Neural progenitor cell (in vitro differentiated cells): ENCODE data around the gene FAM163B. TPM values are rescaled to one million over a fixed set of nuclear protein-coding genes. Genes with fewer than 3 reads are reported as not detected.
A peak's percentile ranks its signal among the peaks of the same experiment; 100 is the strongest.

ENCODE experiments used
- DNase-seq: peaks from one replicate; pipeline ENCODE4 v3.0.0-alpha.2; 2016; ENCODE audit warnings: low spot score
- H2AFZ ChIP-seq: fragments of 200-600 bp; sonication (generic); replicated peaks from 2 replicates; pipeline ENCODE4 v1.6.1; 2016; ENCODE audit warnings: antibody characterized with exemption
- H3F3A ChIP-seq: fragments of 200-600 bp; sonication (generic); 2 replicates; pipeline ENCODE4 v1.6.1; 2016; ENCODE audit warnings: antibody characterized with exemption, low read depth
- H3K27ac ChIP-seq: fragments of 200-600 bp; sonication (generic); 2 replicates; pipeline ENCODE4 v1.5.1; 2016; ENCODE audit warnings: mild to moderate bottlenecking
- H3K27me3 ChIP-seq: fragments of 200-600 bp; sonication (generic); 2 replicates; pipeline ENCODE4 v1.6.1; 2016; ENCODE audit warnings: mild to moderate bottlenecking, moderate library complexity
- H3K36me3 ChIP-seq: fragments of 200-600 bp; sonication (generic); 2 replicates; pipeline ENCODE4 v1.5.1; 2016
- H3K4me1 ChIP-seq: fragments of 200-600 bp; sonication (generic); 2 replicates; pipeline ENCODE4 v1.6.1; 2016; ENCODE audit warnings: mixed run types
- H3K4me2 ChIP-seq: fragments of 200-600 bp; sonication (generic); 2 replicates; pipeline ENCODE4 v1.6.1; 2016
- H3K4me3 ChIP-seq: fragments of 200-600 bp; sonication (generic); 2 replicates; pipeline ENCODE4 v1.5.1; 2016
- H3K79me2 ChIP-seq: fragments of 200-600 bp; sonication (generic); 2 replicates; pipeline ENCODE4 v1.6.1; 2016; ENCODE audit warnings: low read depth
- H3K9ac ChIP-seq: fragments of 200-600 bp; sonication (generic); 2 replicates; pipeline ENCODE4 v1.6.1; 2016
- H3K9me3 ChIP-seq: fragments of 200-600 bp; sonication (generic); 2 replicates; pipeline ENCODE4 v1.5.1; 2016; ENCODE audit warnings: low read depth
- H4K20me1 ChIP-seq: fragments of 200-600 bp; sonication (generic); 2 replicates; pipeline ENCODE4 v1.6.1; 2016; ENCODE audit warnings: low read depth
- H3K27ac Mint-ChIP-seq: 3 replicates; pipeline ENCODE4 v1.8.0; 2021; ENCODE audit warnings: mixed read lengths
- H3K27me3 Mint-ChIP-seq: 2 replicates; pipeline ENCODE4 v1.8.0; 2022; ENCODE audit warnings: low read depth, mild to moderate bottlenecking, inconsistent platforms, moderate library complexity, mixed read lengths; ENCODE audit not compliant: insufficient read depth
- H3K36me3 Mint-ChIP-seq: 3 replicates; pipeline ENCODE4 v1.8.0; 2021; ENCODE audit warnings: mixed read lengths
- H3K4me1 Mint-ChIP-seq: 3 replicates; pipeline ENCODE4 v1.8.0; 2021; ENCODE audit warnings: mixed read lengths
- H3K4me3 Mint-ChIP-seq: 3 replicates; pipeline ENCODE4 v1.8.0; 2021; ENCODE audit warnings: mild to moderate bottlenecking, moderate library complexity, mixed read lengths
- H3K9me3 Mint-ChIP-seq: 3 replicates; pipeline ENCODE4 v1.8.0; 2020; ENCODE audit warnings: mixed read lengths
- CTCF ChIP-seq: fragments of 200-600 bp; sonication (generic); IDR thresholded peaks from 2 replicates; pipeline ENCODE4 v1.5.1; 2017; ENCODE audit warnings: antibody characterized with exemption, mild to moderate bottlenecking
- EZH2 ChIP-seq: fragments of 200-600 bp; sonication (generic); IDR thresholded peaks from 2 replicates; pipeline ENCODE4 v1.6.1; 2017; ENCODE audit warnings: antibody characterized with exemption, mild to moderate bottlenecking, moderate library complexity
- EZH2phosphoT487 ChIP-seq: fragments of 200-600 bp; sonication (generic); IDR thresholded peaks from 2 replicates; pipeline ENCODE4 v1.6.1; 2017; ENCODE audit warnings: antibody characterized with exemption
- total RNA-seq: library from RNA; depleted of rRNA; stranded (reverse); fragments of >200 nt; gene quantifications from 2 replicates; pipeline ENCODE4 v1.2.3, GENCODE V29; 2015; ENCODE audit warnings: low replicate concordance

The FAM163B gene
- total RNA-seq, 1 donor from 2014 or later: not detected

GRCh38 chr9:133558191-133559126 lies 50.7 kb downstream of the FAM163B start:
- H3K36me3 ChIP-seq: no peaks in the 10 kb centered on the region
- no peak overlapping the region for H3K4me3 ChIP-seq
- H3K36me3 Mint-ChIP-seq: no peaks in the 10 kb centered on the region
- no peaks in the 10 kb centered on the region for H3K27me3 ChIP-seq
- H3K4me1 Mint-ChIP-seq: peaks cover 50% of the 10 kb centered on the region
- H3K27ac Mint-ChIP-seq: peak overlapping the region; percentile 97
- H3K4me1 ChIP-seq: peaks cover 16% of the 10 kb centered on the region
- H3K9ac ChIP-seq: no peak overlapping the region
- H4K20me1 ChIP-seq: no peaks in the 10 kb centered on the region
- H2AFZ ChIP-seq: peak overlapping the region; percentile 84
- DNase-seq: peak; percentile 52
- no peaks in the 10 kb centered on the region for H3K9me3 ChIP-seq
- peak overlapping the region; percentile 77 for H3K4me3 Mint-ChIP-seq
- no peaks in the 10 kb centered on the region for H3K79me2 ChIP-seq
- TF ChIP-seq EZH2phosphoT487 (no peak), CTCF (no peak), EZH2 (no peak)
- peaks cover 4% of the 10 kb centered on the region for H3K27me3 Mint-ChIP-seq
- H3F3A ChIP-seq: peaks cover 9% of the 10 kb centered on the region
- peaks cover 4% of the 10 kb centered on the region for H3K9me3 Mint-ChIP-seq
- H3K27ac ChIP-seq: no peak overlapping the region
- peak overlapping the region; percentile 1 for H3K4me2 ChIP-seq

- Mint-ChIP-seq H3K27ac (no peak overlapping the region), H3K27me3 (peaks cover 8% of the 10 kb centered on the region), H3K36me3 (no peaks in the 10 kb centered on the region), H3K4me1 (peaks cover 48% of the 10 kb centered on the region), H3K4me3 (no peak overlapping the region), H3K9me3 (peaks cover 4% of the 10 kb centered on the region)
- no peaks in the 10 kb centered on the region for H3K9me3 ChIP-seq
- no peak overlapping the region for H3K4me2 ChIP-seq
- no peak for DNase-seq
- H3K36me3 ChIP-seq: no peaks in the 10 kb centered on the region
- H3K27ac ChIP-seq: no peak overlapping the region
- peaks cover 10% of the 10 kb centered on the region for H3F3A ChIP-seq
- H3K4me3 ChIP-seq: no peak overlapping the region
- H3K4me1 ChIP-seq: peaks cover 17% of the 10 kb centered on the region
- no peak for TF ChIP-seq CTCF
- TF ChIP-seq EZH2: no peak
- no peak for TF ChIP-seq EZH2phosphoT487
- no peak overlapping the region for H2AFZ ChIP-seq
- no peaks in the 10 kb centered on the region for H4K20me1 ChIP-seq
- H3K79me2 ChIP-seq: no peaks in the 10 kb centered on the region
- no peak overlapping the region for H3K9ac ChIP-seq
- H3K27me3 ChIP-seq: no peaks in the 10 kb centered on the region
These were observed 51.6 kb downstream of the FAM163B start for GRCh38 chr9:133557581-133557980.

- Histone ChIP-seq H3K4me1 (peaks cover 17% of the 10 kb centered on the region), H2AFZ (no peak overlapping the region), H3K4me3 (no peak overlapping the region), H3K4me2 (no peak overlapping the region), H3K9ac (no peak overlapping the region), H4K20me1 (no peaks in the 10 kb centered on the region), H3K36me3 (no peaks in the 10 kb centered on the region), H3K79me2 (no peaks in the 10 kb centered on the region), H3K9me3 (no peaks in the 10 kb centered on the region), H3K27ac (no peak overlapping the region), H3F3A (peaks cover 10% of the 10 kb centered on the region), H3K27me3 (no peaks in the 10 kb centered on the region)
- Mint-ChIP-seq H3K4me1 (peaks cover 45% of the 10 kb centered on the region), H3K27me3 (peaks cover 8% of the 10 kb centered on the region), H3K36me3 (no peaks in the 10 kb centered on the region), H3K4me3 (peak overlapping the region; percentile 15), H3K27ac (peak overlapping the region; percentile 87), H3K9me3 (peaks cover 3% of the 10 kb centered on the region)
- TF ChIP-seq CTCF: no peak
- no peak for TF ChIP-seq EZH2phosphoT487
- TF ChIP-seq EZH2: no peak
- no peak for DNase-seq
These were observed 52.8 kb downstream of the FAM163B start for GRCh38 chr9:133556354-133556753.
